Kidney (tissue), 14 donors: Measurements from ENCODE around the gene SP8. TPM values are rescaled to one million over a fixed set of nuclear protein-coding genes. Genes with fewer than 3 reads are reported as not detected.

ENCODE experiments used
- DNase-seq, 5 donors: peaks; one replicate each; pipeline ENCODE4 v3.0.0-alpha.2; 2013 to 2020
- FAIRE-seq: peaks from 2 replicates; lab custom pipeline; 2012; peaks lifted over from hg19 to GRCh38; lab: Jason Lieb, UNC
- H3K27ac ChIP-seq, 2 donors: one replicate each; pipeline ENCODE4 v1.7.0; 2013; ENCODE audit warnings: low read depth in 2 of 2, low read length in 2 of 2, inconsistent platforms in 1 of 2
- H3K27me3 ChIP-seq: one replicate; pipeline ENCODE4 v1.7.1; 2013; ENCODE audit warnings: low read length, inconsistent platforms; ENCODE audit not compliant: control insufficient read depth, insufficient read depth
- H3K36me3 ChIP-seq, 3 donors: one replicate each; pipeline versions ENCODE4 v1.7.0 to v1.7.1; 2013; ENCODE audit warnings: low read length in 3 of 3, control low read depth in 1 of 3, inconsistent platforms in 1 of 3; ENCODE audit not compliant: insufficient read depth in 3 of 3, control insufficient read depth in 2 of 3
- H3K4me1 ChIP-seq, 3 donors: one replicate each; pipeline versions ENCODE4 v1.7.0 to v1.7.1; 2013; ENCODE audit warnings: low read length in 3 of 3, inconsistent platforms in 1 of 3, low read depth in 1 of 3; ENCODE audit not compliant: control insufficient read depth in 2 of 3, insufficient read depth in 2 of 3
- H3K4me3 ChIP-seq, 3 donors: one replicate each; pipeline versions ENCODE4 v1.7.0 to v1.8.1; 2013; ENCODE audit warnings: low read length in 3 of 3, control low read depth in 1 of 3, inconsistent platforms in 1 of 3
- H3K9ac ChIP-seq, 3 donors: one replicate each; pipeline versions ENCODE4 v1.7.0 to v1.7.1; 2013; ENCODE audit warnings: low read length in 3 of 3, control low read depth in 1 of 3, inconsistent platforms in 1 of 3
- H3K9me3 ChIP-seq, 3 donors: one replicate each; pipeline versions ENCODE4 v1.7.0 to v1.7.1; 2013; ENCODE audit warnings: low read length in 3 of 3, control low read depth in 1 of 3, inconsistent platforms in 1 of 3; ENCODE audit not compliant: control insufficient read depth in 2 of 3, insufficient read depth in 1 of 3
- intact Hi-C: fragments of 100-400 bp; cut with DNase I; formaldehyde crosslinking; loops from one replicate; pipeline ENCODE4 v1.11.1; 2022
- polyA plus RNA-seq: library from polyadenylated mRNA; stranded (reverse); fragments of 350-450 nt; fragmentation: Illumina TruSeq; extraction: RNeasy Lipid Tissue Mini Kit (QIAGEN cat#74804); gene quantifications from one replicate; pipeline ENCODE4 v1.2.3, GENCODE V29; 2014; ENCODE audit warnings: low read depth, low replicate concordance; ENCODE audit not compliant: insufficient read depth
- total RNA-seq: library from RNA; stranded (reverse); fragmentation: NEBNext Ultra II Directional; extraction: Animal tissue kit (Norgen Biotek cat#: 25700); gene quantifications from one replicate; pipeline ENCODE4 v1.2.1, GENCODE V29; 2021
- TF ChIP-seq, protein P1 (sequence below): IDR thresholded peaks from 3 replicates; pipeline ENCODE4 v1.5.1; 2012; ENCODE audit warnings: mild to moderate bottlenecking, moderate library complexity, borderline replicate concordance; ENCODE audit not compliant: insufficient read depth; ENCODE audit errors: extremely low read depth
- donor health status: control.
- donor health status: control.
- donor health status: control.
- donor health status: control.
- donor health status: control.
- donor health status: DM: yes; HTN: yes; CAD: no.
- donor health status: Normal renal cell carcinoma (clear cell type).

Gene SP8
- total and polyA plus RNA-seq, 2 donors from 2014 or later, result not detected

DNA sequence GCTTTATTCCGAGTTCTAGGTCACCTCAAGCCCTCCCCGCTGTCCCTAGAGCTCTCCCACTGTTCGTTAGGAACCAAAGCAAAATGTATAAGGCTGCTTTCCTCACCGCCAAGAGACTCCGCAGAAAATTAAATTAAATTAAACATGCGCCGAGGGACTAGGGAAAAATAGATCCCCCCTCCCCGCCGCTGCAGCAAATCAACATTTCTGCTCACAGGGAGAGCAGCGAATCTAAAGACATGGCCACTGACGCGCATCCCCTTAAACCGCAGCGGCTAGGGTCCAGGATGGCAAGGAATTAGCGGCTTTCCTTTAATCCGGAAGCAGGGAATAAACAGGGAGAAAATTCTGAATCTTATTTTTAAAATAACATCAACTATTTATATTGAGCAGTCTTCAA is 7.6 kb downstream of the SP8 start:
- Histone ChIP-seq H3K27ac (no peak overlapping the region), H3K9ac (no peak overlapping the region), H3K36me3 (no peaks in the 10 kb centered on the region), H3K9me3 (no peaks in the 10 kb centered on the region), H3K27me3 (peaks cover 88% of the 10 kb centered on the region), H3K4me1 (no peaks in the 10 kb centered on the region), H3K4me3 (no peak overlapping the region)
- TF ChIP-seq, protein P1, sequence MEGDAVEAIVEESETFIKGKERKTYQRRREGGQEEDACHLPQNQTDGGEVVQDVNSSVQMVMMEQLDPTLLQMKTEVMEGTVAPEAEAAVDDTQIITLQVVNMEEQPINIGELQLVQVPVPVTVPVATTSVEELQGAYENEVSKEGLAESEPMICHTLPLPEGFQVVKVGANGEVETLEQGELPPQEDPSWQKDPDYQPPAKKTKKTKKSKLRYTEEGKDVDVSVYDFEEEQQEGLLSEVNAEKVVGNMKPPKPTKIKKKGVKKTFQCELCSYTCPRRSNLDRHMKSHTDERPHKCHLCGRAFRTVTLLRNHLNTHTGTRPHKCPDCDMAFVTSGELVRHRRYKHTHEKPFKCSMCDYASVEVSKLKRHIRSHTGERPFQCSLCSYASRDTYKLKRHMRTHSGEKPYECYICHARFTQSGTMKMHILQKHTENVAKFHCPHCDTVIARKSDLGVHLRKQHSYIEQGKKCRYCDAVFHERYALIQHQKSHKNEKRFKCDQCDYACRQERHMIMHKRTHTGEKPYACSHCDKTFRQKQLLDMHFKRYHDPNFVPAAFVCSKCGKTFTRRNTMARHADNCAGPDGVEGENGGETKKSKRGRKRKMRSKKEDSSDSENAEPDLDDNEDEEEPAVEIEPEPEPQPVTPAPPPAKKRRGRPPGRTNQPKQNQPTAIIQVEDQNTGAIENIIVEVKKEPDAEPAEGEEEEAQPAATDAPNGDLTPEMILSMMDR, result no peak
- intact Hi-C loops, result no loop called here
- DNase-seq, result peak in 1 of 5 donors; percentile 8
- FAIRE-seq, result no peak

DNA sequence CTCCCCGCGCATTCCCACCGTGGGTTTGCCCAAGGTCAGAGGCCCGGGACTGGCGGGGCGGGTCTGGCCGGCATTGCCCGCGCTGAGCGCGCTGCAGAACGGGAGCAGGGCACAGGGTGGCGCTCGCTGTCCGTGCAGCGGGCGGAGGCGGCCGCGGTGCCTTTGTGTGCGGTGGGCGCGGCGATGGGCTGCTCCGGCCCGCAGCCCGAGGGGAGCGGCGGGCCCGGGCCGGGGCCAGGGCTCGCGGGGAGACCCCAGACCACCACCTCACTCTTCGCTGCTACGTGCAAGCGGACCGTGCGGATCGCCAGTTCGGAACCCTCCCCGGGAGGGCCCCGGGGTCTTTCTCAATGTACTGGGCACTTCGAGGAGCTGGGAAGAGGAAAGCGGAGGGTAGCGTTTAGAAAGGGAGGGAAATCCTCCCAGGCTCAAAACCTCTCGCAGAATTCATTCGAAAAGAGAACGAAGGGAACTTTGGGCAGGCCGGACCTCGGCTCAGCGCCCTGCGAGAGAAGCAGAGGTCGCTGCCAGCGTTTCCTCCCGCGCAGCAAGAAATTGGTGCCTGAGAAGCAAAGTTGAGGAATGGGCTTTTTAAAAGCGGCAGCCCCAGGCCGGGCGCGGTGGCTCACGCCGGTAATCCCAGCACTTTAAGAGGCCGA is 8.5 kb downstream of the SP8 start:
- Histone ChIP-seq H3K4me3 (no peak overlapping the region), H3K9me3 (no peaks in the 10 kb centered on the region), H3K27ac (no peak overlapping the region), H3K36me3 (no peaks in the 10 kb centered on the region), H3K4me1 (no peaks in the 10 kb centered on the region), H3K9ac (no peak overlapping the region), H3K27me3 (peaks cover 88% of the 10 kb centered on the region)
- TF ChIP-seq, protein P1, result peak; percentile 64
- intact Hi-C loops, result no loop called here
- DNase-seq, result peak in 4 of 5 donors; percentile 75 to 78 (median 77)
- no peak for FAIRE-seq

DNA sequence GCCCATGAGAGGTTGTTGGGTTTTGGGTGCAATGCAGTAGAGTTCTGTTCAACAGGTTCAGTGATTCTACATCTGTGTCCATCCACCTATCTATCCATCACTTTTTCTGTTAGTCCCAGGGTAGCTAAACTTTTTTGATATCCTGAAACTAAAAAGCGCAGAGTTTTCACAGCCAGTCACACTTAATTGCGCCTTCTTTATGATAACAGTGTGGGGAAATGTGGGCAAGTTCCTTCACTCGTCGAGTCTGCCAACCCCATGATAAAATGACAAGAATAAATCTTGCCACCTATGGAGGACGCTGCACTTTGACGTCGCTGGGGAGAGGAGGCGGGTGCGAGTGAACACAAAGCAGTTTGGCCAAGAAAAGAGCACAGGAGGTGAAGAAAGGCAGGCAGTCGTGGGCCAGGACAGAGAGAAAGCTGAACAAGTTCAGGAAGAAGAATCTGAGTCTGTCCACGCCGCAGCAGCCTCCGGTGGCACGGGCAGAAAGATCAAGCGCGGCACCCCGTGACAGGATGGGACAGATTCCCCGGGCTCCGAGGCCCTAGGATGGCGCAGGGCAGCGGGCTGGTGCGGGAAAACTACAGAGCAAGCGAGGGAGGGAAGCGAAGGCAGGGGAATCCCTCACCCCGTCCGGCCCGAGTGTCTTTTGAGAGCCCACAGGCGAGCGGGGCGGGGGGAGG is 9.2 kb downstream of the SP8 start:
- H3K36me3 ChIP-seq, result no peaks in the 10 kb centered on the region
- H3K9ac ChIP-seq, result no peak overlapping the region
- no peak for FAIRE-seq
- no peak overlapping the region for H3K27ac ChIP-seq
- H3K4me3 ChIP-seq, result no peak overlapping the region
- peaks cover 83% of the 10 kb centered on the region for H3K27me3 ChIP-seq
- TF ChIP-seq, protein P1, result no peak
- intact Hi-C loops, result no loop called here
- no peaks in the 10 kb centered on the region for H3K4me1 ChIP-seq
- no peaks in the 10 kb centered on the region for H3K9me3 ChIP-seq
- DNase-seq, result peak in 1 of 5 donors; percentile 3
